ENCODE data around the gene ZFHX2. TPM values are rescaled to one million over a fixed set of nuclear protein-coding genes. Genes with fewer than 3 reads are reported as not detected.

Gene ZFHX2
- total and polyA plus RNA-seq, 2 of the 13 experiments (the other 11 are each of a cell fraction or from before 2014, with no cell fraction given): 0.17 to 0.44 TPM

- DNase-seq (ENCODE audit: low spot score) (no peak), FAIRE-seq (peak; percentile 18), ATAC-seq (no peak)
- Histone ChIP-seq H3K27ac (ENCODE audit: extremely low read length, insufficient read depth, low read length) (no peak overlapping the region), H3K9ac (ENCODE audit: insufficient read depth, low read depth, low read length) (no peak overlapping the region), H2AFZ (ENCODE audit: low read length) (no peak overlapping the region), H3K4me3 (replicated peaks in 1 of 3; ENCODE audit: insufficient read depth in 1 of 3, low read depth in 2 of 3, low read length in 3 of 3) (no peak overlapping the region), H3K27me3 (ENCODE audit: control insufficient read depth in 1 of 2, insufficient read depth in 2 of 2, low read length in 2 of 2) (no peaks in the 10 kb centered on the region), H3K79me2 (ENCODE audit: insufficient read depth, low read length) (no peaks in the 10 kb centered on the region), H3K36me3 (replicated peaks in 1 of 2; ENCODE audit: control insufficient read depth in 1 of 2, insufficient read depth in 2 of 2, low read length in 2 of 2) (no peaks in the 10 kb centered on the region), H3K4me1 (ENCODE audit: insufficient read depth, low read length) (no peaks in the 10 kb centered on the region), H3K9me3 (ENCODE audit: low read length) (no peaks in the 10 kb centered on the region), H3K4me2 (ENCODE audit: low read depth, low read length) (no peak overlapping the region), H4K20me1 (ENCODE audit: insufficient read depth, low read length) (no peaks in the 10 kb centered on the region)
- 77% methylated on average over 10 of the region's 10 CpGs for WGBS (ENCODE audit: low lambda C conversion rate)
- TF ChIP-seq ZNF550 (CRISPR knock-in tag; IDR thresholded peaks at IDR 0.05; ENCODE audit: borderline replicate concordance): no peak
- no peak for TF ChIP-seq SP2 (CRISPR knock-in tag; IDR thresholded peaks at IDR 0.05)
- TF ChIP-seq ZNF737 (CRISPR knock-in tag; IDR thresholded peaks at IDR 0.05; ENCODE audit: borderline replicate concordance): no peak
- TF ChIP-seq PHF20 (CRISPR knock-in tag; IDR thresholded peaks at IDR 0.05): 0 out of 2 replicates have a peak, but pooled peaks have one; percentile 23
- TF ChIP-seq TFE3 (CRISPR knock-in tag; IDR thresholded peaks at IDR 0.05): no peak
- no peak for TF ChIP-seq ZNF557 (CRISPR knock-in tag; IDR thresholded peaks at IDR 0.05)
- TF ChIP-seq ZBTB14 (CRISPR knock-in tag; IDR thresholded peaks at IDR 0.05): no peak
- no TSS peak for BruUV-seq (replicated peaks)
- intact Hi-C loops (cut with micrococcal nuclease; ENCODE audit: unreplicated experiment): no loop called here
- CTCF ChIA-PET (ENCODE audit: low intra/inter-chr PET ratio, low total read pairs): no interaction called here
- in situ Hi-C loops (cut with HindIII; ENCODE audit: extremely low pct_ligation_motif_present, low pct_unique_long_range_greater_than_20kb): no loop called here
- POLR2A ChIA-PET: interaction anchor here (1.1 kb wide), 1 partner anchor 25 kb away, joined by 3 read pairs; the partner anchor contains the start of gene THTPA
Observed at GRCh38 chr14:23530375-23531055, 21.1 kb downstream of the ZFHX2 start.

All from HepG2 (cell line).